HEK293T (cell line): ENCODE results near the gene PRDM11.

Source experiments
- CTCF ChIA-PET: fragments of 350-600 bp; formaldehyde crosslinking; extraction: SDS; loops from one replicate; lab custom pipeline; 2021; ENCODE audit warnings: antibody characterized with exemption, inconsistent platforms; lab: Yijun Ruan, JAX
- POLR2A ChIA-PET: fragments of 350-600 bp; formaldehyde crosslinking; extraction: SDS; loops from one replicate; lab custom pipeline; 2020; ENCODE audit warnings: antibody characterized with exemption, inconsistent platforms; lab: Yijun Ruan, JAX
- DNase-seq: peaks from one replicate; pipeline ENCODE4 v3.0.0; 2012; ENCODE audit warnings: mixed read lengths; ENCODE audit errors: extremely low spot score
- ARNT ChIP-seq: fragments of 450-650 bp; IDR thresholded peaks from 2 replicates; pipeline ENCODE4 v1.6.1; 2017; ENCODE audit warnings: mild to moderate bottlenecking
- BHLHE40 ChIP-seq: fragments of 450-650 bp; IDR thresholded peaks from 2 replicates; pipeline ENCODE4 v1.6.1; 2016; ENCODE audit warnings: mild to moderate bottlenecking, moderate library complexity, borderline replicate concordance
- CTBP1 ChIP-seq: fragments of 450-650 bp; IDR thresholded peaks from 2 replicates; pipeline ENCODE4 v1.6.1; 2016; ENCODE audit warnings: borderline replicate concordance
- ELF4 ChIP-seq: fragments of 450-650 bp; IDR thresholded peaks from 2 replicates; pipeline ENCODE4 v1.6.1; 2017; ENCODE audit warnings: antibody characterized with exemption
- FOXA1 ChIP-seq: fragments of 450-650 bp; IDR thresholded peaks from 2 replicates; pipeline ENCODE4 v1.6.1; 2016; ENCODE audit warnings: mild to moderate bottlenecking
- FOXK2 ChIP-seq: fragments of 450-650 bp; IDR thresholded peaks from 2 replicates; pipeline ENCODE4 v1.6.1; 2016; ENCODE audit warnings: mild to moderate bottlenecking
- FOXM1 ChIP-seq: fragments of 450-650 bp; IDR thresholded peaks from 2 replicates; pipeline ENCODE4 v1.6.1; 2017; ENCODE audit warnings: mild to moderate bottlenecking, borderline replicate concordance
- HDGF ChIP-seq: fragments of 450-650 bp; IDR thresholded peaks from 2 replicates; pipeline ENCODE4 v1.6.1; 2017; ENCODE audit warnings: antibody characterized with exemption, borderline replicate concordance
- L3MBTL2 ChIP-seq: fragments of 450-650 bp; conservative IDR thresholded peaks from 2 replicates; pipeline ENCODE4 v1.6.1; 2016; ENCODE audit warnings: mild to moderate bottlenecking
- LEF1 ChIP-seq: fragments of 450-650 bp; IDR thresholded peaks from 2 replicates; pipeline ENCODE4 v1.6.1; 2017; ENCODE audit warnings: mild to moderate bottlenecking, borderline replicate concordance
- NFRKB ChIP-seq: fragments of 450-650 bp; IDR thresholded peaks from 2 replicates; pipeline ENCODE4 v1.6.1; 2016; ENCODE audit warnings: mild to moderate bottlenecking, moderate library complexity
- SP1 ChIP-seq: fragments of 450-650 bp; IDR thresholded peaks from 2 replicates; pipeline ENCODE4 v1.6.1; 2017
- SUZ12 ChIP-seq: fragments of 450-650 bp; IDR thresholded peaks from 2 replicates; pipeline ENCODE4 v1.6.1; 2016; ENCODE audit warnings: mild to moderate bottlenecking
- TARDBP ChIP-seq: fragments of 450-650 bp; IDR thresholded peaks from 2 replicates; pipeline ENCODE4 v1.6.1; 2016
- ZNF384 ChIP-seq: fragments of 450-650 bp; IDR thresholded peaks from 2 replicates; pipeline ENCODE4 v1.6.1; 2016
- TF ChIP-seq, protein P1 (sequence below): fragments of 450-650 bp; IDR thresholded peaks from 2 replicates; pipeline ENCODE4 v1.6.1; 2016

PRDM11 gene

DNA sequence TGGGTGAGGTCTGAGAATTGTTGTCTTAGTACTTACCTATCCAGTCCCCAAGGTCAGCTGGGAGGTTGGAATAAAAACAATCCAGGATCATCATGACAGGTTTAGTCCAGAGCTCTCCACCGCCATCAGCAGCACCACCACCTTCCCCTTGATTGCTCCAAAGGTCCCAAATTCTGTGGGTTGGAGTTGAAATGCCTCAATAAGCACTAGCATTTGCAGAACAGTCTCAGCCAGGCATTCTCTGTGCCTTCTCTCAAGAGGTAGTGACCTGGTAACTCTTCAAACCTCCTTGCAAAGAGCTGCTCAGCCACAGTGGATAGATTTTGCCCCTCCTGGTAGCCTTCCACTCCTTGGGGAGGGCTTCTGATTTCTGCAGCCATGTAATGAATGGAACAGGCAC, 69.6 kb downstream of the PRDM11 start:
- no peak for DNase-seq
- ChIA-PET CTCF (no interaction called here), POLR2A (no interaction called here)
- TF ChIP-seq FOXM1 (no peak), HDGF (no peak), CTBP1 (no peak), ARNT (no peak), LEF1 (no peak), ELF4 (no peak), TARDBP (no peak), BHLHE40 (no peak), L3MBTL2 (no peak), SUZ12 (no peak), SP1 (no peak), FOXA1 (no peak), NFRKB (no peak)
- TF ChIP-seq, protein P1, sequence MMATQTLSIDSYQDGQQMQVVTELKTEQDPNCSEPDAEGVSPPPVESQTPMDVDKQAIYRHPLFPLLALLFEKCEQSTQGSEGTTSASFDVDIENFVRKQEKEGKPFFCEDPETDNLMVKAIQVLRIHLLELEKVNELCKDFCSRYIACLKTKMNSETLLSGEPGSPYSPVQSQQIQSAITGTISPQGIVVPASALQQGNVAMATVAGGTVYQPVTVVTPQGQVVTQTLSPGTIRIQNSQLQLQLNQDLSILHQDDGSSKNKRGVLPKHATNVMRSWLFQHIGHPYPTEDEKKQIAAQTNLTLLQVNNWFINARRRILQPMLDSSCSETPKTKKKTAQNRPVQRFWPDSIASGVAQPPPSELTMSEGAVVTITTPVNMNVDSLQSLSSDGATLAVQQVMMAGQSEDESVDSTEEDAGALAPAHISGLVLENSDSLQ: no peak

DNA sequence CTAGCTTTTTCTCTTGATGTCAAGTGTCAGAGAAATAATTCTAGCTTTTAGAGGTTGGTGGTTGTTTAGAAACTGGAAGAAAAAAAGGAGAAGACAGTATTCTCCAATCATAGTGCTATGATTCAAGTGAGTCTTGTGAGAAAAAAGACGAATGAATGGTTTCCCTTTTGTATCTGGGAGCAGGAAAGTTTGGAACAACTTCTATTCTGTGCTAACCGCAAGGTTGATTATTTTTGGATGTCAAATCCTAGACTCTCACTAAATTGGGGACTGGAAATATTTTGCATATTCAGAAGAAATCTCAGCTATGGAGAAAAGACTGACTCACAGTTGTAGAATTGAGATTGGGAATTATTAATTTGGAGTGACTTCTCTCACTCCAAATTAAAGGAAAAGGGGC, 70.5 kb downstream of the PRDM11 start:
- no peak for DNase-seq
- no peak for TF ChIP-seq TARDBP
- TF ChIP-seq CTBP1: no peak
- TF ChIP-seq ZNF384: no peak
- TF ChIP-seq FOXM1: no peak
- TF ChIP-seq, protein P1: no peak
- no peak for TF ChIP-seq BHLHE40
- TF ChIP-seq HDGF: no peak
- no peak for TF ChIP-seq ELF4
- TF ChIP-seq SP1: no peak
- TF ChIP-seq NFRKB: no peak
- no peak for TF ChIP-seq FOXA1
- POLR2A ChIA-PET: no interaction called here
- CTCF ChIA-PET: no interaction called here

DNA sequence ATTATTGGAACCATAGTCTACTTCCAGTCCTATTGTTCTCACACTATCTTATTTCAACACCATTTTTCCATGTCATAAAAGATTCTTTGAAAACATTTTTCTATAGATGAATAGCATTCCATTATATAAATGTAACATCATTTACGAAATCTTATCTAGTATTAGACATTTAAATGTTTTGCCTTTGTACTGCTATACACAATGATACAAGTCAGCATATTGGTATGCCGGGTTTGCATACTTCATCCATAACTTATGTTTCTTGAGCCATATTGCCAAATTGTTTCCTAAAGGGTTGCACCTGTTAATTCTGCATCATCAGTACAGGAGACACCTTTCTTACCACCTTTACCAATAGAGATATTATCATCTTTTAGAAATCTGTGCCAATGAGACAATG, 71.6 kb downstream of the PRDM11 start:
- ChIA-PET CTCF (no interaction called here), POLR2A (no interaction called here)
- no peak for DNase-seq
- TF ChIP-seq FOXM1 (no peak), BHLHE40 (no peak), FOXK2 (no peak), ELF4 (no peak), TARDBP (no peak), SP1 (no peak), L3MBTL2 (no peak), ZNF384 (no peak), CTBP1 (no peak), LEF1 (no peak), FOXA1 (no peak), ARNT (no peak), HDGF (no peak)
- TF ChIP-seq, protein P1: no peak

DNA sequence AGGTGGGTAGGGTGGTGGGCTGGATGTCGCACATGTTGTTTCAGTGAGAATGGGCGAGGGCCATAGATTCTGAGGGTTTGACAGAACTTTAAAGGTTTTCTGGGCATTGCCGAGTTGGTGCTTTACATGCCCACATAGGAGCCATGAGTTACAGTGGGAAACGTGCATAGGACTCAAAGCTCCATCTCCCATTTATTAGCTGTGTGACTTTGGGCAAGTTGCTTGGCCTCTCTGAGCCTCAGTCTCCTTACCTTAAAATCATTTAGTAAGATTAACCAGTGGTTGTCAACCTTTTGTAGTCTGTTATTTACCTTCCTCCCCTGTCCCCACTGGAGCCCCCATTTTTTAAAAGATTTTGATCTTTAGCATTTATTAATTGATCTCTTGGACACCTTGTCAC, 72.3 kb downstream of the PRDM11 start:
- CTCF ChIA-PET: no interaction called here
- no peak for DNase-seq
- POLR2A ChIA-PET: no interaction called here
- no peak for TF ChIP-seq FOXA1
- no peak for TF ChIP-seq FOXK2
- no peak for TF ChIP-seq L3MBTL2
- TF ChIP-seq TARDBP: no peak
- no peak for TF ChIP-seq LEF1
- TF ChIP-seq SP1: no peak
- no peak for TF ChIP-seq ZNF384
- no peak for TF ChIP-seq CTBP1
- no peak for TF ChIP-seq ELF4
- no peak for TF ChIP-seq ARNT
- no peak for TF ChIP-seq BHLHE40
- TF ChIP-seq, protein P1: no peak
- TF ChIP-seq HDGF: no peak
- no peak for TF ChIP-seq FOXM1
- TF ChIP-seq NFRKB: no peak
- TF ChIP-seq SUZ12: no peak

DNA sequence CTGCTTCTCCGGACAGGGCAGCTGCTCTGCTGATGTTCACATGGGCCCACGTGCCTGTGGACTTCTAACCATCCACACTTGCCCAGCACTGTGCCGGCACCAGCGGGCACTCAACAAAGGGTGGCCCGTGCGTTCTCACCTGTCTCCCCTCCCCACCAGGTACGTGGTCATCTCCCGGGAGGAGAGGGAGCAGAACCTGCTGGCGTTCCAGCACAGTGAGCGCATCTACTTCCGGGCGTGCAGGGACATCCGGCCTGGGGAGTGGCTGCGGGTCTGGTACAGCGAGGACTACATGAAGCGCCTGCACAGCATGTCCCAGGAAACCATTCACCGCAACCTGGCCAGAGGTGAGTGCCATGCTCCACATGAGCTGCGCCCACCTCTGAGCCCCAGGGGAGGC, 73.0 kb downstream of the PRDM11 start:
- TF ChIP-seq CTBP1 (no peak), TARDBP (no peak), L3MBTL2 (no peak), SUZ12 (no peak), ZNF384 (no peak), HDGF (no peak), NFRKB (no peak), ARNT (no peak), FOXK2 (no peak), FOXA1 (no peak), LEF1 (no peak)
- TF ChIP-seq, protein P1: no peak
- CTCF ChIA-PET: no interaction called here
- no peak for DNase-seq
- POLR2A ChIA-PET: no interaction called here
